ENCODE data around the gene WWOX.

GRCh38 chr16:78333808-78334207, 234.4 kb downstream of the WWOX start:
- TF ChIP-seq CTCF (IDR thresholded peaks at IDR 0.05 in 8 of 11, conservative IDR thresholded peaks at IDR 0.05 in 3 of 11) (no peak), POLR2AphosphoS5 (IDR thresholded peaks at IDR 0.05) (no peak), POLR2A (IDR thresholded peaks at IDR 0.05) (no peak)
